ENCODE data around the gene ZNF219. TPM values are rescaled to one million over a fixed set of nuclear protein-coding genes. Genes with fewer than 3 reads are reported as not detected.

Gene ZNF219
- total RNA-seq, 1 experiment from 2014 or later: 16.6 TPM

- no peaks in the 10 kb centered on the region for H3K36me3 ChIP-seq (ENCODE audit: control insufficient read depth in 1 of 2, insufficient read depth in 2 of 2, low read length in 2 of 2)
- H3K27ac ChIP-seq (ENCODE audit: low read depth, low read length): no peak overlapping the region
- H4K20me1 ChIP-seq (ENCODE audit: insufficient read depth): no peaks in the 10 kb centered on the region
- H3K79me2 ChIP-seq (ENCODE audit: insufficient read depth, low read length): no peaks in the 10 kb centered on the region
- H3K9me3 ChIP-seq (ENCODE audit: control insufficient read depth in 1 of 2, insufficient read depth in 1 of 2, low read depth in 1 of 2, low read length in 2 of 2): no peaks in the 10 kb centered on the region
- RAD21 ChIA-PET (ENCODE audit: low non-redundant PET in 1 of 2, low total read pairs in 2 of 2, uncharacterized antibody in 2 of 2, unreplicated experiment in 2 of 2): interaction anchor here (0.9 to 1.2 kb wide), 2 partner anchors 29 kb away, joined by 4 read pairs; no protein-coding TSS in a partner anchor
- no peaks in the 10 kb centered on the region for H3K4me1 ChIP-seq (ENCODE audit: control insufficient read depth in 1 of 2, insufficient read depth in 2 of 2, low read length in 2 of 2)
- H2AFZ ChIP-seq (ENCODE audit: low read depth, low read length, poor library complexity, severe bottlenecking): no peak overlapping the region
- TF ChIP-seq RAD21 (IDR thresholded peaks at IDR 0.05; ENCODE audit: low read depth): no peak
- no peak for TF ChIP-seq ZNF274 (IDR thresholded peaks at IDR 0.05; ENCODE audit: low read depth, low read length)
- no peak for TF ChIP-seq EZH2phosphoT487 (IDR thresholded peaks at IDR 0.05; ENCODE audit: borderline replicate concordance)
- TF ChIP-seq ELF1 (IDR thresholded peaks at IDR 0.05; ENCODE audit: borderline replicate concordance, low read depth): no peak
- TF ChIP-seq EGR1 (IDR thresholded peaks at IDR 0.05; ENCODE audit: low read depth): no peak
- TF ChIP-seq YY1 (IDR thresholded peaks at IDR 0.05; ENCODE audit: extremely low read depth, insufficient replicate concordance, low read depth, low read length): no peak
- TF ChIP-seq CBX3 (IDR thresholded peaks at IDR 0.05; ENCODE audit: low read depth): no peak
- no peak for TF ChIP-seq JUND (IDR thresholded peaks at IDR 0.05)
- TF ChIP-seq ATF3 (IDR thresholded peaks at IDR 0.05): no peak
- TF ChIP-seq CEBPB (IDR thresholded peaks at IDR 0.05; ENCODE audit: low read depth): no peak
- TF ChIP-seq FOSL1 (IDR thresholded peaks at IDR 0.05; ENCODE audit: low read depth): no peak
- TF ChIP-seq, protein P1, sequence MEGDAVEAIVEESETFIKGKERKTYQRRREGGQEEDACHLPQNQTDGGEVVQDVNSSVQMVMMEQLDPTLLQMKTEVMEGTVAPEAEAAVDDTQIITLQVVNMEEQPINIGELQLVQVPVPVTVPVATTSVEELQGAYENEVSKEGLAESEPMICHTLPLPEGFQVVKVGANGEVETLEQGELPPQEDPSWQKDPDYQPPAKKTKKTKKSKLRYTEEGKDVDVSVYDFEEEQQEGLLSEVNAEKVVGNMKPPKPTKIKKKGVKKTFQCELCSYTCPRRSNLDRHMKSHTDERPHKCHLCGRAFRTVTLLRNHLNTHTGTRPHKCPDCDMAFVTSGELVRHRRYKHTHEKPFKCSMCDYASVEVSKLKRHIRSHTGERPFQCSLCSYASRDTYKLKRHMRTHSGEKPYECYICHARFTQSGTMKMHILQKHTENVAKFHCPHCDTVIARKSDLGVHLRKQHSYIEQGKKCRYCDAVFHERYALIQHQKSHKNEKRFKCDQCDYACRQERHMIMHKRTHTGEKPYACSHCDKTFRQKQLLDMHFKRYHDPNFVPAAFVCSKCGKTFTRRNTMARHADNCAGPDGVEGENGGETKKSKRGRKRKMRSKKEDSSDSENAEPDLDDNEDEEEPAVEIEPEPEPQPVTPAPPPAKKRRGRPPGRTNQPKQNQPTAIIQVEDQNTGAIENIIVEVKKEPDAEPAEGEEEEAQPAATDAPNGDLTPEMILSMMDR (IDR thresholded peaks at IDR 0.05 in 2 of 3, conservative IDR thresholded peaks at IDR 0.05 in 1 of 3; ENCODE audit: borderline replicate concordance in 1 of 3, insufficient read depth in 1 of 3, low read depth in 2 of 3, low read length in 2 of 3): no peak
- TF ChIP-seq SP1 (IDR thresholded peaks at IDR 0.05; ENCODE audit: low read depth): no peak
- no peak for TF ChIP-seq ZBTB33 (IDR thresholded peaks at IDR 0.05; ENCODE audit: extremely low read depth, insufficient replicate concordance, low read length)
- TF ChIP-seq, protein P2, sequence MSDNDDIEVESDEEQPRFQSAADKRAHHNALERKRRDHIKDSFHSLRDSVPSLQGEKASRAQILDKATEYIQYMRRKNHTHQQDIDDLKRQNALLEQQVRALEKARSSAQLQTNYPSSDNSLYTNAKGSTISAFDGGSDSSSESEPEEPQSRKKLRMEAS (IDR thresholded peaks at IDR 0.05): no peak
- TF ChIP-seq REST (IDR thresholded peaks at IDR 0.05; ENCODE audit: low read depth): no peak
- TF ChIP-seq POLR2A (IDR thresholded peaks at IDR 0.05; ENCODE audit: borderline replicate concordance, extremely low read depth, insufficient read depth, insufficient read length): no peak
- TF ChIP-seq POLR2AphosphoS5 (IDR thresholded peaks at IDR 0.05; ENCODE audit: low read depth, low read length): no peak
- TF ChIP-seq ZFX (IDR thresholded peaks at IDR 0.05): no peak
- TF ChIP-seq TCF7L2 (IDR thresholded peaks at IDR 0.05; ENCODE audit: borderline replicate concordance, extremely low read depth, insufficient read depth, insufficient read length): no peak
- no peak overlapping the region for H3K4me2 ChIP-seq (ENCODE audit: low read length)
- H3K9me2 ChIP-seq (ENCODE audit: insufficient read depth): no peaks in the 10 kb centered on the region
- intact Hi-C loops (cut with micrococcal nuclease): no loop called here
- POLR2A ChIA-PET: no interaction called here
- DNase-seq (ENCODE audit: low read depth, low spot score) (no peak), ATAC-seq (no peak)
- CTCF ChIA-PET: interaction anchor here (1.2 to 5.4 kb wide), 2 partner anchors 23 to 29 kb away, joined by 3 to 148 read pairs; no protein-coding TSS in a partner anchor
- BruUV-seq (replicated peaks): no TSS peak
- no peaks in the 10 kb centered on the region for H3K27me3 ChIP-seq (ENCODE audit: insufficient read depth, low read length)
- H3K4me3 ChIP-seq (replicated peaks in 1 of 2; ENCODE audit: low read depth in 1 of 2, low read length in 2 of 2): no peak overlapping the region
- no peak overlapping the region for H3K9ac ChIP-seq (ENCODE audit: low read length)
Observed at GRCh38 chr14:21043974-21044618, 54.4 kb downstream of the ZNF219 start.

All from HCT116 (cell line).